Measurements from ENCODE around the gene AAK1.

DNA sequence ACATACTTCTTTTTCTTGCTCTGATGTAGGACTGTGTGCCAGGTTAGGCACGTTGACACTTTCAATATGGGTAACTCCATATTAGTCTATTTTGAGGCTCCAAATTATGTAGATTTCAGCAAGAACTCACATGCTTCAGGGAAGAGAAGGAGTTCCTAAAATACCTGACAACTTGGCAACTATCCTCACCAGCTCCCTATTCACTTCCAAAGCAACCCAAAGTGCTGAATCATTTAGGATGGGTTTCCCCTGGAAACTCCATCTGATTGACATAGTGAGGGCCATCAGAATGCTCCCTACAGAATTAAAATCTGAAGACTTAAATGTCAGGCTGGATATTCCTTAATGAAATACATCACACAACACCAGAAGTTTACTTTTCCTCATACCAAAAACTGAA lies 173.8 kb downstream of the AAK1 start:
- TF ChIP-seq TAF1 (IDR thresholded peaks at IDR 0.05; ENCODE audit: low read depth) (no peak), MAX (IDR thresholded peaks at IDR 0.05) (no peak), RAD21 (IDR thresholded peaks at IDR 0.05; ENCODE audit: low read depth) (no peak), FOXM1 (IDR thresholded peaks at IDR 0.05; ENCODE audit: borderline replicate concordance, low read depth) (no peak), EP300 (IDR thresholded peaks at IDR 0.05; ENCODE audit: borderline replicate concordance) (no peak), YY1 (IDR thresholded peaks at IDR 0.05; ENCODE audit: low read depth) (no peak), CEBPB (IDR thresholded peaks at IDR 0.05) (no peak)
- TF ChIP-seq, protein P1, sequence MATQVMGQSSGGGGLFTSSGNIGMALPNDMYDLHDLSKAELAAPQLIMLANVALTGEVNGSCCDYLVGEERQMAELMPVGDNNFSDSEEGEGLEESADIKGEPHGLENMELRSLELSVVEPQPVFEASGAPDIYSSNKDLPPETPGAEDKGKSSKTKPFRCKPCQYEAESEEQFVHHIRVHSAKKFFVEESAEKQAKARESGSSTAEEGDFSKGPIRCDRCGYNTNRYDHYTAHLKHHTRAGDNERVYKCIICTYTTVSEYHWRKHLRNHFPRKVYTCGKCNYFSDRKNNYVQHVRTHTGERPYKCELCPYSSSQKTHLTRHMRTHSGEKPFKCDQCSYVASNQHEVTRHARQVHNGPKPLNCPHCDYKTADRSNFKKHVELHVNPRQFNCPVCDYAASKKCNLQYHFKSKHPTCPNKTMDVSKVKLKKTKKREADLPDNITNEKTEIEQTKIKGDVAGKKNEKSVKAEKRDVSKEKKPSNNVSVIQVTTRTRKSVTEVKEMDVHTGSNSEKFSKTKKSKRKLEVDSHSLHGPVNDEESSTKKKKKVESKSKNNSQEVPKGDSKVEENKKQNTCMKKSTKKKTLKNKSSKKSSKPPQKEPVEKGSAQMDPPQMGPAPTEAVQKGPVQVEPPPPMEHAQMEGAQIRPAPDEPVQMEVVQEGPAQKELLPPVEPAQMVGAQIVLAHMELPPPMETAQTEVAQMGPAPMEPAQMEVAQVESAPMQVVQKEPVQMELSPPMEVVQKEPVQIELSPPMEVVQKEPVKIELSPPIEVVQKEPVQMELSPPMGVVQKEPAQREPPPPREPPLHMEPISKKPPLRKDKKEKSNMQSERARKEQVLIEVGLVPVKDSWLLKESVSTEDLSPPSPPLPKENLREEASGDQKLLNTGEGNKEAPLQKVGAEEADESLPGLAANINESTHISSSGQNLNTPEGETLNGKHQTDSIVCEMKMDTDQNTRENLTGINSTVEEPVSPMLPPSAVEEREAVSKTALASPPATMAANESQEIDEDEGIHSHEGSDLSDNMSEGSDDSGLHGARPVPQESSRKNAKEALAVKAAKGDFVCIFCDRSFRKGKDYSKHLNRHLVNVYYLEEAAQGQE (IDR thresholded peaks at IDR 0.05; ENCODE audit: low read depth): no peak

Measured in Ishikawa (cell line).